ENCODE results near the gene ZSWIM8.

ZSWIM8 gene

GRCh38 chr10:73837072-73837471 is 51.7 kb downstream of the ZSWIM8 start:
- no peak for TF ChIP-seq CTCF (IDR thresholded peaks at IDR 0.05; ENCODE audit: low read depth, low read length)
- no peak overlapping the region for H3K4me3 ChIP-seq (ENCODE audit: low read depth, low read length)
- peak; percentile 47 for DNase-seq (ENCODE audit: low read depth, low spot score)
- in situ Hi-C loops (cut with HindIII; ENCODE audit: low sequenced_read_pairs) = no loop called here

- no peak overlapping the region for H3K4me3 ChIP-seq (ENCODE audit: low read depth, low read length)
- no peak for TF ChIP-seq CTCF (IDR thresholded peaks at IDR 0.05; ENCODE audit: low read depth, low read length)
- no peak for DNase-seq (ENCODE audit: low read depth, low spot score)
- in situ Hi-C loops (cut with HindIII; ENCODE audit: low sequenced_read_pairs) = no loop called here
Observed at GRCh38 chr10:73838008-73838567, 52.7 kb downstream of the ZSWIM8 start.

GRCh38 chr10:73838827-73839226 is 53.4 kb downstream of the ZSWIM8 start:
- no peak for DNase-seq (ENCODE audit: low read depth, low spot score)
- no peak overlapping the region for H3K4me3 ChIP-seq (ENCODE audit: low read depth, low read length)
- no peak for TF ChIP-seq CTCF (IDR thresholded peaks at IDR 0.05; ENCODE audit: low read depth, low read length)
- in situ Hi-C loops (cut with HindIII; ENCODE audit: low sequenced_read_pairs) = no loop called here

GRCh38 chr10:73839276-73839966 is 54.0 kb downstream of the ZSWIM8 start:
- in situ Hi-C loops (cut with HindIII; ENCODE audit: low sequenced_read_pairs) = no loop called here
- H3K4me3 ChIP-seq (ENCODE audit: low read depth, low read length) = no peak overlapping the region
- no peak for TF ChIP-seq CTCF (IDR thresholded peaks at IDR 0.05; ENCODE audit: low read depth, low read length)
- DNase-seq (ENCODE audit: low read depth, low spot score) = no peak

GRCh38 chr10:73840056-73840402 is 54.6 kb downstream of the ZSWIM8 start:
- no peak for TF ChIP-seq CTCF (IDR thresholded peaks at IDR 0.05; ENCODE audit: low read depth, low read length)
- H3K4me3 ChIP-seq (ENCODE audit: low read depth, low read length) = no peak overlapping the region
- DNase-seq (ENCODE audit: low read depth, low spot score) = no peak
- in situ Hi-C loops (cut with HindIII; ENCODE audit: low sequenced_read_pairs) = no loop called here

- in situ Hi-C loops (cut with HindIII; ENCODE audit: low sequenced_read_pairs) = no loop called here
- no peak for DNase-seq (ENCODE audit: low read depth, low spot score)
- no peak for TF ChIP-seq CTCF (IDR thresholded peaks at IDR 0.05; ENCODE audit: low read depth, low read length)
- H3K4me3 ChIP-seq (ENCODE audit: low read depth, low read length) = no peak overlapping the region
Observed at GRCh38 chr10:73840403-73841060, 55.1 kb downstream of the ZSWIM8 start.
